Heart right ventricle (tissue), 16 donors: ENCODE data around the gene ATXN1. TPM values are rescaled to one million over a fixed set of nuclear protein-coding genes. Genes with fewer than 3 reads are reported as not detected.

ENCODE experiments used
- ATAC-seq, 8 donors: fragments of 200-7000 bp; cut with Tn5 transposase; one replicate each; pipeline ENCODE4 v1.9.1; 2020; ENCODE audit warnings: mild to moderate bottlenecking in 8 of 8, moderate library complexity in 8 of 8, moderate number of reproducible peaks in 1 of 8
- DNase-seq, 2 donors: peaks; one replicate each; pipeline ENCODE4 v3.0.0-alpha.2; 2020
- H3K27ac ChIP-seq, 10 donors: fragments of 200-600 bp; sonication (generic) in 2 of 10; one replicate each; pipeline versions ENCODE4 v1.5.0 to v1.8.0; 2020 to 2022; ENCODE audit warnings: mild to moderate bottlenecking in 3 of 10
- H3K27me3 ChIP-seq, 7 donors: fragments of 200-600 bp; one replicate each; pipeline ENCODE4 v1.8.0; 2021 to 2022; ENCODE audit warnings: mild to moderate bottlenecking in 2 of 7
- H3K36me3 ChIP-seq, 9 donors: fragments of 200-600 bp; sonication (generic) in 1 of 9; one replicate each; pipeline versions ENCODE4 v1.5.0 to v1.8.0; 2020 to 2022; ENCODE audit warnings: mild to moderate bottlenecking in 2 of 9
- H3K4me1 ChIP-seq, 9 donors: fragments of 200-600 bp; sonication (generic) in 1 of 9; one replicate each; pipeline versions ENCODE4 v1.5.0 to v1.8.0; 2020 to 2022; ENCODE audit warnings: mild to moderate bottlenecking in 4 of 9
- H3K4me3 ChIP-seq, 10 donors: fragments of 200-600 bp; sonication (generic) in 2 of 10; one replicate each; pipeline versions ENCODE4 v1.5.0 to v1.8.0; 2020 to 2022; ENCODE audit warnings: mild to moderate bottlenecking in 7 of 10, moderate library complexity in 2 of 10
- H3K9me3 ChIP-seq, 11 donors: fragments of 200-600 bp in 10 of 11; sonication (generic) in 2 of 11; one replicate each; pipeline versions ENCODE4 v1.5.0 to v1.8.0; 2013 to 2022; ENCODE audit warnings: mild to moderate bottlenecking in 2 of 11, control low read depth in 1 of 11, moderate library complexity in 1 of 11
- WGBS, 2 donors: extraction: QIAGEN DNeasy Blood & Tissue Kit; methylation state at CpG; one replicate each; pipeline ENCODE4 v1.1.7; 2013; ENCODE audit warnings: inconsistent platforms in 1 of 2; 5-methylcytosine and 5-hydroxymethylcytosine counted together
- intact Hi-C, 10 donors: fragments of 100-400 bp; cut with DNase I; formaldehyde crosslinking; loops; one replicate each; pipeline versions ENCODE4 v1.11.1 to v1.14.2; 2022
- polyA plus RNA-seq, 2 donors: library from polyadenylated mRNA; stranded (reverse); fragments of 200-250 nt; gene quantifications; one replicate each; pipeline ENCODE4 v1.2.3, GENCODE V29; 2013
- total RNA-seq, 10 donors: library from RNA; stranded (reverse); fragmentation: NEBNext Ultra II Directional in 3 of 10; extraction: Animal tissue kit (Norgen Biotek cat#: 25700) in 3 of 10; gene quantifications; one replicate each; pipeline versions ENCODE4 v1.2.1 to v1.2.4, GENCODE V29; 2021 to 2023
- TF ChIP-seq, protein P1 (sequence below), 9 donors: fragments of 200-600 bp; sonication (generic) in 2 of 9; IDR thresholded peaks; one replicate each; pipeline versions ENCODE4 v1.5.0 to v1.8.0; 2021 to 2022; ENCODE audit warnings: antibody characterized with exemption in 9 of 9, mild to moderate bottlenecking in 5 of 9, moderate library complexity in 1 of 9
- donor health status: Arrhythmogenic right ventricular cardiomyopathy.
- donor health status: ischemic (EF 13 %, LVEDD 7.1; RV severe dilation, severe dysfunction).
- donor health status: healthy with polysubstance abuse.
- donor health status: DM: no; HTN: yes; CAD: no.
- donor health status: DM: no; HTN: no; CAD: no.
- donor health status: ischemic (EF 25% LVEDD 6.9; RV normal size, moderate dysfunction).
- donor health status: ischemic (EF 25% LVEDD 5.7; RV mildly dilated, moderate dysfunction).
- donor health status: healthy.
- donor health status: DM: yes; HTN: yes; CAD: no.
- donor health status: Ischemic cardiomyopathy.
- donor health status: ischemic (EF 35%, LVEDD 5.7; RV mildly dilated, moderate dysfunction).
- donor health status: nonischemic (EF 11% LVEDD 7.7; RV severe dilation, severe dysfunction).
- donor health status: DM: yes; HTN: yes; CAD: no.
- donor health status: PGD.
- donor health status: ischemic (EF 29% LVEDD 5.4; RV normal size, mild dysfunction).
- donor health status: nonischemic (EF 23%, LVEDD 6.1; RV moderate dilation, normal function).

ATXN1 gene
- total and polyA plus RNA-seq, 12 donors: 4.1 to 46.5 (median 40.3) TPM

DNA sequence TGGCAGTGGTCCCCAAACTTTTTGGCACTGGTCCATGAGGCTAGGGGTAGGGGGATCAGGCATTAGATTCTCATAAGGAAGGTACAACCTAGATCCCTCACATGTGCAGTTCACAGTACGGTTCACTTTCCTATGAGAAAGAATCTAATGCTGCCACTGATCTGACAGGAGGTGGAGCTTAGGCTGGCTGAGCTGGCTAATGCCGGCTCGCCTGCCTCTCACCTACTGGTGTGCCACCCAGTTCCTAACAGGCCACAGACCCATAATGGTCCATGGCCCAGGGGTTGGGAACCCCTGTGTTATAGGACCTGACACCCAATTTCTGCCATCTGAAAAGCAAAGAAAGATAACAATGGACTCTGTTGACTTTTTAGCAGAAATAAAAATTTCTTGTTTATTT lies 323.3 kb downstream of the ATXN1 start:
- H3K27ac ChIP-seq: peak overlapping the region in 1 of 10 donors; percentile 65
- WGBS, 2 donors: 48 to 78% methylated on average over 3 of the region's 3 CpGs

DNA sequence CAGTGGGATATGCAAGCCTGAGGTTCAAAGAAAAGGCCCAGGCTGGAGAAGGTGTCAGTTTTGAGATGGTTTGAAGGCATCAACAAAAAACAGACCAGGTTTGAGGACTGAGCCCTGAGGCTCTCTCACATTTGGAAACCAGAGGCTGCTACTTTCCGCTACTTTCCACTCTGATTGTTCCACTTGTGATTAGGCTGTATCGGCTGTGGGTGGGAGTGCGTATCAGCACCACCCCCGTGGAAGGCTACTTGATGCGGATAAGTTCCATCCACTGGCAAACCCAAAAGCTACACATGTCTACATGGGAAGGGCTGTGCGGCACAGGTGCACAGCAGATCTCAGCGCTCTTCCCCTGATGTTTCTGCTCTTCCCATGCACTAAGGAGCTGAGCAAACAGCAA lies 324.2 kb downstream of the ATXN1 start:
- ATAC-seq (no peak), DNase-seq (no peak)
- 91 to 93% methylated on average over 7 of the region's 7 CpGs for WGBS, 2 donors
- TF ChIP-seq, protein P1, sequence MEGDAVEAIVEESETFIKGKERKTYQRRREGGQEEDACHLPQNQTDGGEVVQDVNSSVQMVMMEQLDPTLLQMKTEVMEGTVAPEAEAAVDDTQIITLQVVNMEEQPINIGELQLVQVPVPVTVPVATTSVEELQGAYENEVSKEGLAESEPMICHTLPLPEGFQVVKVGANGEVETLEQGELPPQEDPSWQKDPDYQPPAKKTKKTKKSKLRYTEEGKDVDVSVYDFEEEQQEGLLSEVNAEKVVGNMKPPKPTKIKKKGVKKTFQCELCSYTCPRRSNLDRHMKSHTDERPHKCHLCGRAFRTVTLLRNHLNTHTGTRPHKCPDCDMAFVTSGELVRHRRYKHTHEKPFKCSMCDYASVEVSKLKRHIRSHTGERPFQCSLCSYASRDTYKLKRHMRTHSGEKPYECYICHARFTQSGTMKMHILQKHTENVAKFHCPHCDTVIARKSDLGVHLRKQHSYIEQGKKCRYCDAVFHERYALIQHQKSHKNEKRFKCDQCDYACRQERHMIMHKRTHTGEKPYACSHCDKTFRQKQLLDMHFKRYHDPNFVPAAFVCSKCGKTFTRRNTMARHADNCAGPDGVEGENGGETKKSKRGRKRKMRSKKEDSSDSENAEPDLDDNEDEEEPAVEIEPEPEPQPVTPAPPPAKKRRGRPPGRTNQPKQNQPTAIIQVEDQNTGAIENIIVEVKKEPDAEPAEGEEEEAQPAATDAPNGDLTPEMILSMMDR (IDR thresholded peaks at IDR 0.05): no peak
- intact Hi-C loops: loop anchor here in 1 of 10 donors (10.0 kb wide), 1 partner anchor 328 kb away; the partner anchor contains the start of gene ATXN1
- H3K27ac ChIP-seq: peak overlapping the region in 1 of 10 donors; percentile 65
- H3K36me3 ChIP-seq: no peaks in the 10 kb centered on the region
- no peaks in the 10 kb centered on the region for H3K27me3 ChIP-seq
- H3K9me3 ChIP-seq: no peaks in the 10 kb centered on the region
- H3K4me3 ChIP-seq: peak overlapping the region in 1 of 10 donors; percentile 16
- peaks cover 9 to 74% (median 43%) of the 10 kb centered on the region in 9 donors for H3K4me1 ChIP-seq

More for the DNA sequence above, 323.3 kb downstream of the ATXN1 start:
- ATAC-seq (peak in 6 of 8 donors; percentile 45 to 74 (median 72)), DNase-seq (peak in 1 of 2 donors; percentile 13)
- H3K9me3 ChIP-seq: no peaks in the 10 kb centered on the region
- no peaks in the 10 kb centered on the region for H3K27me3 ChIP-seq
- H3K36me3 ChIP-seq: no peaks in the 10 kb centered on the region
- H3K4me3 ChIP-seq: peak overlapping the region in 1 of 10 donors; percentile 16
- TF ChIP-seq, protein P1 (IDR thresholded peaks at IDR 0.05): no peak
- peaks cover 7 to 65% (median 35%) of the 10 kb centered on the region in 9 donors for H3K4me1 ChIP-seq
- intact Hi-C loops: loop anchor here in 1 of 10 donors (10.0 kb wide), 1 partner anchor 327 kb away; the partner anchor contains the start of gene ATXN1

DNA sequence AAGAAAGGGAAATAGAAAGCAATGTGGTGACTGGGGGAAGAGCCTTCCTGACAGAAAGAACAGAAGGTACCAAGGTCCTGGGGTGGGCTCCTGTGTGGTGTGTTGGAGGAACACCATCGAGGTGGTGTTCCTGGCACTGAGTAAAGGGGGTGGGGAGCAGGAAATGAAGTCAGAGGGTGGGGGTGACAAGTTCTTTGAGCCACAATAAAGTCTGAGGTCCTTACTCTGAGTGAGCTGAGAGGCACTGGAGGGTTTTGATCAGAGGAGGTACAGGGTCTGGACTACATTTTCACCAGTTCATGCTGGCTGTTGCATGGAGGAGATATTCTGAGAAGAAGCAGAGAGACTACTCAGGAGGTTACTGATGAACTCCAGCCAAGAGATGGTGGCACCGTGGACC lies 324.7 kb downstream of the ATXN1 start:
- DNase-seq (no peak), ATAC-seq (no peak)
- H3K4me3 ChIP-seq: no peak overlapping the region
- H3K27me3 ChIP-seq: no peaks in the 10 kb centered on the region
- TF ChIP-seq, protein P1 (IDR thresholded peaks at IDR 0.05): no peak
- intact Hi-C loops: loop anchor here in 1 of 10 donors (10.0 kb wide), 1 partner anchor 328 kb away; the partner anchor contains the start of gene ATXN1
- H3K27ac ChIP-seq: peak overlapping the region in 1 of 10 donors; percentile 65
- H3K4me1 ChIP-seq: peaks cover 11 to 79% (median 47%) of the 10 kb centered on the region in 9 donors
- no peaks in the 10 kb centered on the region for H3K36me3 ChIP-seq
- no peaks in the 10 kb centered on the region for H3K9me3 ChIP-seq
- WGBS, 2 donors: 75 to 84% methylated on average over 2 of the region's 2 CpGs

DNA sequence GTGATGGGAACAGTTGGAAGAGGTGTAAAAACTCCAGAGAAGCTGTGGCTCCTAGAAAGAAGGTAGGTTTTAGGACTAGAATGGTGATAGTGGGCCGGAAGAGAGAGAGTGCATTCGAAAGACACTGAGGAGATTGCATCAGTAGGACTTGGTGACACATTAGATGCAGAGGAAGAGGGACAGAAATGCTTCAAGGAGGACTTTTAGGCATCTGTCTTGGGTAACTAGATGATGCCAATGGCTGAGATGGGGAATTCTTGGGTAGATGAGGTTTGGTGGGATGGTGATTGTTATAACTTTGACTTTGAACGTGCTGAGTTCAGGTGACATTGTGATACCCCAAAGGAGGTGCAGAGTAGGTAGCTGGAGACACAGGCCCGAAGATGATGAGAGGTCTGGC lies 326.4 kb downstream of the ATXN1 start:
- peaks cover 11 to 76% (median 51%) of the 10 kb centered on the region in 9 donors for H3K4me1 ChIP-seq
- TF ChIP-seq, protein P1 (IDR thresholded peaks at IDR 0.05): no peak
- intact Hi-C loops: loop anchor here in 1 of 10 donors (10.0 kb wide), 1 partner anchor 330 kb away; the partner anchor contains the start of gene ATXN1
- H3K27me3 ChIP-seq: no peaks in the 10 kb centered on the region
- H3K27ac ChIP-seq: peak overlapping the region in 1 of 10 donors; percentile 23
- H3K4me3 ChIP-seq: no peak overlapping the region
- ATAC-seq: no peak
- no peaks in the 10 kb centered on the region for H3K36me3 ChIP-seq
- DNase-seq: no peak
- 96 to 99% methylated on average over 4 of the region's 4 CpGs for WGBS, 2 donors
- no peaks in the 10 kb centered on the region for H3K9me3 ChIP-seq
